Measurements from ENCODE around the gene SLF1.
A peak's percentile ranks its signal among the peaks of the same experiment; 100 is the strongest.
"Not testable (repeated sequence)": the region's sequence is repeated elsewhere in the genome, so short reads cannot be mapped to it uniquely, and the experiment has no call there.

SLF1 gene

DNA sequence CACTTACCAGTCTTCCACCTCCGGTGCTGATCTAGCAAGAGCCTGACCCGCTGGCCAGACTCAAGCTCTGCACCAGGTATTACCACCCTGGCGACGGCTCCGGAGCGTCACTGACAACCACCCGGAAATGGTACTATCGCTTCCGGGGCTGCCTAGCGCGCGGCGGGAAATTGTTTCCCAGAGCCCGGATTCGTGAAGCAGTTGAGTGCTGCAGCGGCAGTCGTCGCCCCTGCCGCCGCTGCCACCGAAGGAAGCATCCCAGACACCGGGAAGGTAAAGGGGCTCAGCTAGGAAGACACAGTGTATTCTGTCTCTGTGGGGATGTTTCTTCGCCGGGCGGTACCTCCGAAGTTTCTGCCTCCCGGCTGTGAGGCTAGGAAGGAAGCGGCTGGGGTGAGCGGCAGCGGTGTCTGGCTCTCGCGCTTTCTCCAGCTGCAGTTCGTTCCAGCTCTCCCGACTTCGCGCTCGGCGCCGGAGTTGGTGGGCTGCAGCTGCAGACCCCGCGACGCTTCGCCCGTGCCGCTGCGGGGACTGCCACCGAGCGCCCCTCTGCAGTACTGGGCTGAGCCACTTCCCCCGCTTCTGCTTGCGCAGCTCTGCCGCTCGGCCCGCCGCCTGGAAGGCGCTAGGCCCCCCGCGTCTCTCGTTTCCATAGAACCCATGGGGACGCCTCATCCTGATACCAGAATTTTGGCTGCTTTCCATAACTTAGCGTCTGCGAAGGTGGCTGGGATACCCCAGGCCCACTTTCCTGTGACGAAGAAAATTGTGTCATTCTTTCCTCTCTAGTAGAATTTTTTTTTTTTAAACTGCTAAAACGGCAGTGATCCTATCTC lies at the start of gene SLF1, which contains the start of gene KIAA0825:
Gene SLF1, plus strand, starts transcription at position 177 of the 836 bp plus-strand sequence. CDS start 10,142 bp downstream, outside the sequence.
Gene KIAA0825, minus strand, starts transcription at position 112 of the 836 bp plus-strand sequence. CDS start 81,478 bp downstream, outside the sequence.
- Mint-ChIP-seq H3K4me1 (peaks cover 26% of the 10 kb centered on the region), H3K27ac (peak within 1 kb of the TSS; percentile 88 to 97), H3K9me3 (no peaks in the 10 kb centered on the region), H3K4me3 (peak within 1 kb of the TSS; percentile 88 to 98), H3K27me3 (no peaks in the 10 kb centered on the region)
- DNase-seq: peak; percentile 79 to 87
- peak; percentile 95 for ATAC-seq

DNA sequence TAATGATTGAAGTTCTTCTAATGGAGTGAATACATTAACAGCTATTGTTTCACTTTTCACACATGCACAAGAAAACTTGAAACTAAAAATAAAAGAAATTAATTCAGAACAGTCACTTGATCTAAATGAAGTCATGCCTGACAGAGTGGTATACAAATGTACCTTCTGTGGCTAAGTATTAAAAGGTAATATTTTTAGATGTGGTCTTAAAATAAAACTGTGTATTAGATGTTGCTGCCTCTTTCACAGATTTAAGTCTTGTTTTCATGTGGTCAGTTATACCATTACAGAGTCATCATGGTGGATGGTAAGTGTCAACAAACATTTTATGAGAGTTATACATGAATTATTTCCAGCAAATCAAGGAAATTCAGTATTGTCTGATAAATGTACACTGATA lies 47.1 kb upstream of the SLF1 start:
- ATAC-seq (no peak), DNase-seq (no peak)
- Mint-ChIP-seq H3K27me3 (no peaks in the 10 kb centered on the region), H3K4me1 (peaks cover 8% of the 10 kb centered on the region), H3K27ac (no peak overlapping the region), H3K4me3 (no peak overlapping the region), H3K9me3 (no peaks in the 10 kb centered on the region)

DNA sequence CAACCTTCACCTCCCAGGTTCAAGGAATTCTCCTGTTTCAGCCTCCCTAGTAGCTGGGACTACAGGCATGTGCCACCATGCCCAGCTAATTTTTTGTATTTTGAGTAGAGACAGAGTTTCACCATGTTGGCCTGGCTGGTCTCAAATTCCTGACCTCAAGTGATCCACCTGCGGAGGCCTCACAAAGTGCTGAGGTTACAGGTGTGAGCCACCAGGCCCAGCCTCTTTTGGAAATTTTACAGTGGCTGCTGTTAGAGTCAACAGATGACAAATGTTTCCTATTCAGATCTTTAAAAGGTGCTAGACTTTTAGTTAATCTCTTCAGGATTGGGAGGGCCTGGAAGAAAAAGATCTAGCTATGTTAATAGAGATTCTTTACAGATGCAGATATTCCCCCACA lies 45.1 kb upstream of the SLF1 start:
- not testable (repeated sequence) for ATAC-seq, H3K9me3 Mint-ChIP-seq, DNase-seq, H3K27me3 Mint-ChIP-seq, H3K4me3 Mint-ChIP-seq
- H3K4me1 Mint-ChIP-seq: peaks cover 23% of the 10 kb centered on the region
- H3K27ac Mint-ChIP-seq: peak overlapping the region in 1 of 2 donors; percentile 30

DNA sequence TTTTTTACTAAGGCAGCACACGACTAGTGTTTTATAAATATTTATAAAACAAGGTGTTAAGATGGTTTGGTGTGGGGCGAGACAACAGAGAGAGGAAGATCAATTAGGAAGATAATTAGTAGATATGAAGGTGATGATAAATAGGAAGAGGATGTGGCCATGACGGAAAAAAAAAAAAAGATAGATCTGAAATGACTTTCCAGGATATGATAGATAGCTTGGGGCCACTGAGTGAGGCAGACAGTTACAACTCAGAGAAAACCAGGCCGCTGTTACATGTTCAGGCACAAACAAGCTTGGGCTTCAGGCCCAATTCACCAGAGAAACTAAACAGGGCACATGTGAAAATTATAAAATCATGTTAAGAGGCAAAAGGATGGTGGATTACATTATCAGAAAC lies 43.3 kb upstream of the SLF1 start:
- Mint-ChIP-seq H3K4me3 (peak overlapping the region in 1 of 2 donors; percentile 10), H3K4me1 (peaks cover 23% of the 10 kb centered on the region), H3K27me3 (no peaks in the 10 kb centered on the region), H3K9me3 (no peaks in the 10 kb centered on the region), H3K27ac (peak overlapping the region in 1 of 2 donors; percentile 67)
- peak; percentile 75 for ATAC-seq
- DNase-seq: no peak

DNA sequence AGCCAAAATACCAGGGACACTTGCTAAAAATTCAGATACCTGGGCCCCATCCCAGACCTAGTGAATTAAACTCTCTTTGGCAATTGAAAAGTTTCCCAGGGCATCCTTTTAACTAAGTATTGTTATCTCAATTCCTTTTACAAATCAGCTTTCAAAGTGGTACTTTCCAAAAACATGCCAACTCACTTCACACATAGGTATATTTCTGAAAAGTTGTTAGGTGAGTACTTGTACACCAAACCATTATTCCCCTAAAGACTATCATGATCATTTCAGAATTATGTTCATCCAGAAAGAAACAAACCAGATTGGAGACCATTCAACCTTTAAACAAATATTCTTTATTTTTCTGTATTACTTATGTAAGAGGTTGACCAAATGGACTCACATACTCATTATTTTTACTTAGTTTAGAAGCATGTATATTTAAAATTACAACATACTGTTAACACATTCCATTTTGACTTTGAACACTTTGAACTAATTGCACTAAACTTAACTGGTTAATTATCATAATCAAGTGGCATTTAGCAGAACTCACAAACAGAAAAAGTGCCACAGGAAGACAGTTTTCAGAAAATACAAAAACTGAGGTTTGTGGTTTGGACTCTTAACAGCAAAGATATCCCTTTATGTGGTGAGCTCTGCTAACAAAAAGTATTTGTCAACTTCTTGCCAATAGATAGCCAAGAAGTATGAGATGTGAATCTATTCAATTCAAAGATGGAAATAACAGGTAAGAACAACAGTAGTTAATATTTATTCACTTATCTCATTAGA lies 40.8 kb upstream of the SLF1 start:
- Mint-ChIP-seq H3K4me3 (peak overlapping the region; percentile 24 to 43), H3K27ac (peak overlapping the region in 1 of 2 donors; percentile 41), H3K27me3 (no peaks in the 10 kb centered on the region), H3K9me3 (no peaks in the 10 kb centered on the region), H3K4me1 (peaks cover 23% of the 10 kb centered on the region)
- DNase-seq (no peak), ATAC-seq (peak; percentile 86)

DNA sequence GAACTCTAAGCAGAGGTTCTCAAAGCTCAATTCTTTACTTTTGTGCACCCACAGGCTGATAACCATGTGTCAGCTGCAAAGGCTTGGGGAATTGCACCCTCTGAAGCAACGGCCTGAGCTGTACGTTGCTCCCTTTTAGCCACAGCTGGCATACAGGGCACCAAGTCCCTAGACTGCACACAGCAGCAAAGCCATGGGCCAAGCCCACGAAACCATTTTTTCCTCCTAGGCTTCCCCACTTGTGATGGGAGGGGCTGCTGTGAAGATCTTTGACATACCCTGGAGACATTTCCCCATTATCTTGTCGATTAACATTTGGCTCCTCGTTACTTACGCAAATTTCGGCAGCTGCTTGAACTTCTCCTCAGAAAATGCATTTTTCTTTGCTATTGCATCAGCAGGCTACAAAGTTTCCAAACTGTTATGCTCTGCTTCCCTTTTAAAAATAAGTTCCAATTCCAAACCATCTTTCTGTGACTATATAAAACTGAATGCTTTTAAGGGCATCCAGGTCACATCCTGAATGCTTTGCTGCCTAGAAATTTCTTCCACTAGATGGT lies 23.1 kb upstream of the SLF1 start:
- no peaks in the 10 kb centered on the region for H3K27me3 Mint-ChIP-seq
- H3K27ac Mint-ChIP-seq: no peak overlapping the region
- DNase-seq (no peak), ATAC-seq (no peak)
- peaks cover 14 to 16% of the 10 kb centered on the region in 2 donors for H3K9me3 Mint-ChIP-seq
- no peak overlapping the region for H3K4me3 Mint-ChIP-seq
- H3K4me1 Mint-ChIP-seq: no peaks in the 10 kb centered on the region

DNA sequence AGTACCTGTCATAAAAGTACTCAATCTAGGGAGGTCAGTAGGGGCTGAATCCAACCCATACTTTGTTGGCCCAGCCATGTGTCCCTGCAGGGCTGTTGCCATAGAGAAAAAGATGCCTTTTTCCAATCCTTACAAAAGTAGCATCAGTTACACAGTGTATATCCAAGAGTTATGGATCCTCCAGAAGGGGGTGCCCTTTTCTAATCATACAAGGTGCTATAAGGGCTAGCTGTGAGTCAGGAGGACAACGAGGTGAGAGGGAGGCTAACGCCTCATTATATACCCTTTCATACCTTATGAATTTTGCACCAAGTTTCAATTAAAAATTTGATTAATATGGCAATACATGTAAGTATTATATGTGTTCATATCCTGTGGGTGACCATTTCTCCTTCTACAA lies 4.9 kb upstream of the SLF1 start:
- H3K4me1 Mint-ChIP-seq: peaks cover 6% of the 10 kb centered on the region

DNA sequence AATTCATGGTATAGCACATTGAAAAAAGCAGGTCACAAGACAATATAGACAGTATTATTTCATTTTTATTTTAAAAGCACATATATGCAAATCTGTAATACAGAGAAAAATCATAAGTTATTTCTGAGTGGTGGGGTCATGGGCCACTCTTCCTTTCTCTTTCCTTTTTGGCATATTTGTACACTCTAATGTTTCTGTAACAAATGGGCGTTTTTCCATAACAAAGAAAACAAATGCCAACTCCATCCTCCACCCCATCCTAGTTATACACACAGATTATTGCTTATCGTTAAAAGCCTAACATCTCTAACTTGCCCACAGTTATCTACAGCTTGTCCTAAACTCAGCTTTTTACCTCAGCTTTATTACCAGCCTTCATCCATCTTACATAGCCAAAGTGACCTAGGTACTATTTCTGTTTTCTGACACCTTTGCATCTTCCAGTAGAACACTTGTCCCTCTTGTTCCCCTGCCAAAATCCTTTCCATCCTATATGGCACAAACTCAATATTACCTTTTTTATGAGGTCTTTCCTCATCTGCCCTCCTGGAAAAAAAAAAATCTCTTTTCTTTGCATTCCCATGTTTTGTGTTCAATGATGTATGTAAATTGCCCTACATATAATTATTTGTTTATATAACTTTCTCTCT lies 4.2 kb upstream of the SLF1 start:
- Mint-ChIP-seq H3K9me3 (no peaks in the 10 kb centered on the region), H3K4me1 (peaks cover 9% of the 10 kb centered on the region), H3K27ac (no peak overlapping the region), H3K27me3 (no peaks in the 10 kb centered on the region), H3K4me3 (no peak overlapping the region)
- DNase-seq: no peak
- no peak for ATAC-seq

More for the DNA sequence above, 4.9 kb upstream of the SLF1 start:
- no peak for DNase-seq
- no peaks in the 10 kb centered on the region for H3K27me3 Mint-ChIP-seq
- no peak for ATAC-seq
- no peak overlapping the region for H3K27ac Mint-ChIP-seq
- H3K4me3 Mint-ChIP-seq: no peak overlapping the region
- H3K9me3 Mint-ChIP-seq: no peaks in the 10 kb centered on the region

DNA sequence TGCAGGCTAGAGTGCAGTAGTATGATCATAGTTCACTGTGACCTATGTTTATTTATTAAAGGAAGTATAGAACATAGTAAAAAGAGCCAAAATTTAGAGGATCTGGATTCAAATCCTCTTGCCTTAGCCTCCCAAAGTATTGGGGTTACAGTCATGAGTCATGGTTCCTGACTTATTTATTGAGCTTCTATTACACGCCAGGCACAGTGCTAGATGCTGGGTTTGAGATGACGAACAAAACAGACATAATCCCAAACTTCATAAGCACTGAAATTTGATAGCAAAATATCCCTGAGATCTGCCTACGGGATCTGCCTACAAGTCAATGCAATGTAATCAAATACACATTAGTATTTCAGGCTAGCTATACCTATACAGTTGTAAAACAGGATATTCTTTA lies 2.6 kb upstream of the SLF1 start:
- Mint-ChIP-seq H3K4me1 (peaks cover 18% of the 10 kb centered on the region), H3K27me3 (no peaks in the 10 kb centered on the region), H3K27ac (no peak overlapping the region), H3K4me3 (no peak overlapping the region), H3K9me3 (no peaks in the 10 kb centered on the region)
- DNase-seq (no peak), ATAC-seq (no peak)

DNA sequence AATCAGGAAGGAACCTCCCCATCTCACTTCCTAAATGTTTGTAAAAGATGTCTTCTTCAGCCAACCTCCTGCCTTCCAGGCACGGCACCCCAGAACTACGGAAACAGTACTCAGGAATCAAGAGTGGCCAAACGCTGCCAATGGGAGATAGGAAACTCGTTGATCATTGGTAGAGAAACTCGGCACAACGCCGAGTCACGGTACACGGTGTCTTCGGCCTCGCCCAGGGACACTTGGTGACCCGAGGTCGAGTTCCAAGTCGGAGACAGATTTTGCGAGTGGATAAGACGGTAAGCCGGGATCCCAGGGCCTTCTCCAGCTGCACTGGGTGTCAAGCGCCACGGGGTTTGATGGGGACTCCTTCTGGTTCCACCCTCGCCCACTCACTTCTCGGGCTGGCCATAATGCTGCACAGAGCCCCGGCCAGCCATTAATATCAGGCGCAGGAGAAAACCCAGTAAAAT lies 408 bp upstream of the SLF1 start:
- no peak for DNase-seq
- Mint-ChIP-seq H3K27me3 (no peaks in the 10 kb centered on the region), H3K4me1 (peaks cover 26% of the 10 kb centered on the region), H3K27ac (peak overlapping the region; percentile 88 to 97), H3K9me3 (no peaks in the 10 kb centered on the region), H3K4me3 (peak overlapping the region; percentile 88 to 98)
- peak; percentile 24 for ATAC-seq

DNA sequence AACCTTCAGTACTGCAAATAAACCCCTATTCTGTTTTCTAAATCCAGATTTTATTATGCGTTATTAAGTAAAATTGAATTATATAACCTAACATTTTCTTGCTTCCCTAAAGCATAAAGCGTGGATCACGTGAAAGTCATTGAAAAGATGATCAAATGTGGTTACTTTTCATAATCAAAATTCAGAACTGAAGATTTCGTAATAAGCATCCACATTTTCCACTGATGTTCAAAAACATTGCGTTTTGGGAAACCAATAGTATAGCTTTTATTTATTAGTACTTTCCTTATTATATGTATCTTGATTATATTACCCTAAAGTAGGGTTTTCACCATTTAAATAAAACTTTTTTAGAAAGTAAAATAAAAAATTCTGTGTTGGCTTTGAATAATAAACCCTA lies 1.8 kb downstream of the SLF1 start:
- Mint-ChIP-seq H3K4me3 (peak overlapping the region in 1 of 2 donors; percentile 98), H3K4me1 (peaks cover 26% of the 10 kb centered on the region), H3K27me3 (no peaks in the 10 kb centered on the region), H3K27ac (peak overlapping the region in 1 of 2 donors; percentile 10), H3K9me3 (no peaks in the 10 kb centered on the region)
- DNase-seq (no peak), ATAC-seq (no peak)

DNA sequence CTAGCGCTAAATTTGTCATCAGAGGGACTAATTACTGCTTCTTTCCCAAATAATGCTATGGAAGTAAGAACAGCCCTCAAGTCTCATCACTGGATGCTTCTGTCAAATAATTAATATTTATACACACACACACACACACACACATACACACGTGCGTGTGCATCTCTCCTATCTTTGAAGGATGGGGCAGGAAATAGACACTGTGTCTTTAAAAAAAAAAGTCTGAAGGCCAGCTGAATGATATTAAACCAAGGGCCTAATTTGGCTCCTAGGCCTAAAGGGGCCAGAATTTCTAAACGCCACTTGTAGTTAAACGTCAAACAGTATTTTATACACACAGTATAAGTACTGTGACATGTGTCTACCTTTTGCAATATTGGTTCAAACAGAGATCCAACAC lies 3.3 kb downstream of the SLF1 start:
- H3K9me3 Mint-ChIP-seq: no peaks in the 10 kb centered on the region
- H3K4me1 Mint-ChIP-seq: peaks cover 26% of the 10 kb centered on the region
- H3K27ac Mint-ChIP-seq: no peak overlapping the region
- no peak for DNase-seq
- ATAC-seq: no peak
- no peaks in the 10 kb centered on the region for H3K27me3 Mint-ChIP-seq
- H3K4me3 Mint-ChIP-seq: no peak overlapping the region

DNA sequence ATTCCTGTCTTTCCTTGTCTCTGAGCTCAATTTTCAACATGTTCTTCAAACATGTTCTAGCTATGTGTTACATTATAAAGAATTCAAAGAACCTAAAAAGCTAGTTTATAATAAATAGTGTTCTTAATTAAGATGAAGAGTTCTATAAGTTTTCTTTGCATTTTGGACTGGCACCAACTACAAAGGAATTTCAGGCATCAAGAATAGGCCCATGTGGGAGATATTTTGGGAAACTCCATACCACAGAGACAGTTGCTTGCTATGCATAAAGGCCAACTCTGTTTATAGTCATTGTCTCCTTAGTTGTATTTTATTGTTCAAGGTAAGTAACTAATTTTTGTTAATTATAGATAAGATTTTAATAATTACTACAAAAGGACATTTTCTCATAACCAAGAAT lies 4.5 kb downstream of the SLF1 start:
- no peaks in the 10 kb centered on the region for H3K27me3 Mint-ChIP-seq
- H3K9me3 Mint-ChIP-seq: no peaks in the 10 kb centered on the region
- no peak for DNase-seq
- H3K27ac Mint-ChIP-seq: peak overlapping the region in 1 of 2 donors; percentile 11
- ATAC-seq: no peak
- H3K4me3 Mint-ChIP-seq: peak overlapping the region in 1 of 2 donors; percentile 0
- H3K4me1 Mint-ChIP-seq: peaks cover 20% of the 10 kb centered on the region

DNA sequence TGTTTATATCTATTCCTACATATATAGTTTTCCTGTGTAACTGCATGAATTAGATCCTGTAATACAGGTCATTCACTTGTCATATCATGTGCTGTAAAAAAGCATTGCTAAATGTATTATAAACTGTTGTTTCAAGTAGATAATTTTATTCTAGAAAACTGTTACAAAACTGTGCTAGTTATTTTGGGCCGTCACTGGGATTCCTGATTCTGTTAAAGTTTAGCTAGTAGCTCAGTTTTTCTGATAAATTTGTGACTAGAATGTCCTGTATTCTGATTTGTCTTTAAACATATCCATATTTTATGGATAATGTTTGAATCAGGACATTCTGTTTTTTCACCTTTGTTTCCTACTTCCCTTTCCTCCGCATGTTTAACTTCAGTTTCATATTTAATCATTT lies 5.4 kb downstream of the SLF1 start:
- Mint-ChIP-seq H3K27ac (no peak overlapping the region), H3K27me3 (no peaks in the 10 kb centered on the region), H3K4me1 (peaks cover 20% of the 10 kb centered on the region), H3K9me3 (no peaks in the 10 kb centered on the region), H3K4me3 (no peak overlapping the region)
- DNase-seq (no peak), ATAC-seq (no peak)

DNA sequence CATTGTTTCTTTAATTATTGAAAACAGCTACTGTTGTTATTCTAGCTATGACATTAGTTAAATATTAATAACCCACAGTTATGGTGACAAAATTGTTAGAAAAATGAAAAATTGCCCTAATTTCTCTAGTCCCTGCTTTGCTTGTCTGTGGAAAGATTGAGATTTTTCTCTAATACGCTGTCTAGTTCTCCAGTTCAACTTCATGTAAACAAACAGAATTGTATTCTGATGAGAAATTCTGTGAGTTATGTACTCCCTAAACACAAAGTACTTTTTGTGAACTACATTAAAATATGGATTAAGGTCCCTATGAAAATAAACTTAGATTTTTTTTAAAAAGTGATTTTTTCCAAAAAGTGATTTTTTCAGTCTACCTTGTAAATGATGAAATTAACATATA lies 8.7 kb downstream of the SLF1 start:
- Mint-ChIP-seq H3K4me3 (no peak overlapping the region), H3K4me1 (no peaks in the 10 kb centered on the region), H3K27me3 (no peaks in the 10 kb centered on the region), H3K9me3 (no peaks in the 10 kb centered on the region), H3K27ac (no peak overlapping the region)
- no peak for DNase-seq
- no peak for ATAC-seq
